HL-60 (cell line): ENCODE data around the gene KIAA1549.

Experiments
- CTCF ChIP-seq: IDR thresholded peaks from one replicate; pipeline ENCODE4 v1.5.1; 2011; ENCODE audit warnings: low read length, control low read depth, inconsistent platforms; ENCODE audit not compliant: insufficient read depth
- SPI1 ChIP-seq: IDR thresholded peaks from 2 replicates; pipeline ENCODE4 v1.6.1; 2012; ENCODE audit warnings: low read depth, mild to moderate bottlenecking, borderline replicate concordance

GRCh38 chr7:138784692-138785091 is 196.5 kb downstream of the KIAA1549 start:
- no peak for TF ChIP-seq CTCF
- no peak for TF ChIP-seq SPI1
